Activated gamma-delta T cell treated with Interleukin-2 at 50 U/mL for 16 hours (primary cell): ENCODE results near the gene ENTR1.

Experiments used
- DNase-seq: peaks from one replicate; pipeline ENCODE4 v3.0.0-alpha.2; 2020

ENTR1 gene

GRCh38 chr9:136359774-136360718 lies 50.4 kb downstream of the ENTR1 start:
- no peak for DNase-seq

GRCh38 chr9:136358888-136359287 lies 51.5 kb downstream of the ENTR1 start:
- DNase-seq = no peak

GRCh38 chr9:136358016-136358415 lies 52.4 kb downstream of the ENTR1 start:
- DNase-seq = no peak

GRCh38 chr9:136357202-136357725 lies 53.1 kb downstream of the ENTR1 start:
- no peak for DNase-seq

- DNase-seq = no peak
Observed at GRCh38 chr9:136355616-136356557, 54.5 kb downstream of the ENTR1 start.

- no peak for DNase-seq
Observed at GRCh38 chr9:136354592-136355085, 55.8 kb downstream of the ENTR1 start.

- DNase-seq = no peak
Observed at GRCh38 chr9:136353757-136354488, 56.5 kb downstream of the ENTR1 start.

GRCh38 chr9:136353088-136353487 lies 57.3 kb downstream of the ENTR1 start:
- DNase-seq = no peak

- no peak for DNase-seq
Observed at GRCh38 chr9:136352682-136353081, 57.7 kb downstream of the ENTR1 start.
